ENCODE results near the gene NRG2.

NRG2 gene

DNA sequence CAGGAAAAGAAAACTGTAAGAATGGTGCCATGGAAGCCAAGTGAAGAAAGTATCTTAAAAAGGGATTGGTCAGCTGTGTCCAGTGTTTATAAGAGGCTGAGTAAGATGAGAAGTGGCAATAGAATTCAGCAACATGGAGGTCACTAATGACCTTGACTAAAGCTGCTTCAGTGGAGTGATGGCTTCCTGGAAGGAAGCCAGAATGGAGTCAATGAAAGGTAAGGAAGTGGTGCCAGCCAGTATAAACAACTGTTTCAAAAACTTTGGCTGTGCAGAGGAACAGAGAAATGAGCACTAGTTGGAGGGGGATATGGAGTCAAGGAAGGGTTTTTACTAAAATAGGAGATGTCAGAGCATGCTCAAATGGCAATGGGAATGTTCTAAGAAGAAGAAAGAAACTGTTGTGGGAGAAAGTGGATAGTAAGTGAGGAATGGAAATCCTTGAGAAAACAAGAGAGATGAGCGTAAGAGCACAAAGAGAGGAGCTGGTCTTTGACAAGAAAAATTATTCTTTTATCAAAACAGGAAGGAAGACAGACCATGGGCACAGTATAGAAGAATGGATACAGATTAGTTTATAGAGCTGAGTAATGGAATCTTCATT, 11.1 kb upstream of the NRG2 start:
- TF ChIP-seq, protein P1, sequence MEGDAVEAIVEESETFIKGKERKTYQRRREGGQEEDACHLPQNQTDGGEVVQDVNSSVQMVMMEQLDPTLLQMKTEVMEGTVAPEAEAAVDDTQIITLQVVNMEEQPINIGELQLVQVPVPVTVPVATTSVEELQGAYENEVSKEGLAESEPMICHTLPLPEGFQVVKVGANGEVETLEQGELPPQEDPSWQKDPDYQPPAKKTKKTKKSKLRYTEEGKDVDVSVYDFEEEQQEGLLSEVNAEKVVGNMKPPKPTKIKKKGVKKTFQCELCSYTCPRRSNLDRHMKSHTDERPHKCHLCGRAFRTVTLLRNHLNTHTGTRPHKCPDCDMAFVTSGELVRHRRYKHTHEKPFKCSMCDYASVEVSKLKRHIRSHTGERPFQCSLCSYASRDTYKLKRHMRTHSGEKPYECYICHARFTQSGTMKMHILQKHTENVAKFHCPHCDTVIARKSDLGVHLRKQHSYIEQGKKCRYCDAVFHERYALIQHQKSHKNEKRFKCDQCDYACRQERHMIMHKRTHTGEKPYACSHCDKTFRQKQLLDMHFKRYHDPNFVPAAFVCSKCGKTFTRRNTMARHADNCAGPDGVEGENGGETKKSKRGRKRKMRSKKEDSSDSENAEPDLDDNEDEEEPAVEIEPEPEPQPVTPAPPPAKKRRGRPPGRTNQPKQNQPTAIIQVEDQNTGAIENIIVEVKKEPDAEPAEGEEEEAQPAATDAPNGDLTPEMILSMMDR (IDR thresholded peaks at IDR 0.05; ENCODE audit: control insufficient read depth, extremely low read depth, insufficient read depth) = no peak
- no peak for DNase-seq (ENCODE audit: low read depth)
- H3K4me3 ChIP-seq (ENCODE audit: low read depth, low read length) = no peak overlapping the region

DNA sequence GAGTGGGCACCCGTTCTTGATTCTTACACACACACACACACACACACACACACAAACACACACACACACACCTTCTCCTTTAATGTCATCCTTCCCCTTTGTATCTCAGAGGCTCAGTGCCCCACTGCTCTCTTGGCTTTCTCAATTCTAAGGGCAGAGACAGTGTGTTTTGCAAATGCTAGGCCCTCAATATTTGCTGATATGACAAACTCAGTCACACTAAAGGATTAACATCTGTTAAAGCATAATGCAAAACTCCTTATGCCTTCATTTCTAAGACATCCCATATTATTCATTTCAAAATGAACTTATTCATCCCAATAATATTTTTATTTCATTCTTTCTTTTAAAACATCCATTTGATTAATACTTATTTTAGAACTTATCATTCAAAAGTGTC, 8.9 kb upstream of the NRG2 start:
- TF ChIP-seq, protein P1 (IDR thresholded peaks at IDR 0.05; ENCODE audit: control insufficient read depth, extremely low read depth, insufficient read depth) = no peak
- DNase-seq (ENCODE audit: low read depth) = no peak
- H3K4me3 ChIP-seq (ENCODE audit: low read depth, low read length) = no peak overlapping the region

DNA sequence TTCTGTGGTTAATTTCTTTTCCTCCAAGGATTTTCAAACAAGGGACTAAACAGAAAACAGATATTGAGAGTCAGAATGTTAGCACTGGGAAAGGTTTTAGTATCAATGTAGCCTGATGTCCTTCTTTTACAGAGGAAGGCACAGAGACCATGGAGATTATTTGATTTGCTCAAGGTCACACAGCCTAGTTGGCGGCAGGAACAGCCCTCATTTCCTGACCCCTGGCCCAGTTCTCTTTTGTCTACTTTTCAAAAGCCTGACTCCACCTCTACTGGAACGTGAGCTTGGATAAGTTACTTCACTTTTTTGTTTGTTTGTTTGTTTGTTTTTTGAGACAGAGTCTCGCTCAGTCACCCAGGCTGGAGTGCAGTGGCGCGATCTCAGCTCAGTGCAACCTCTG, 6.6 kb upstream of the NRG2 start:
- no peak overlapping the region for H3K4me3 ChIP-seq (ENCODE audit: low read depth, low read length)
- TF ChIP-seq, protein P1 (IDR thresholded peaks at IDR 0.05; ENCODE audit: control insufficient read depth, extremely low read depth, insufficient read depth) = no peak
- no peak for DNase-seq (ENCODE audit: low read depth)

DNA sequence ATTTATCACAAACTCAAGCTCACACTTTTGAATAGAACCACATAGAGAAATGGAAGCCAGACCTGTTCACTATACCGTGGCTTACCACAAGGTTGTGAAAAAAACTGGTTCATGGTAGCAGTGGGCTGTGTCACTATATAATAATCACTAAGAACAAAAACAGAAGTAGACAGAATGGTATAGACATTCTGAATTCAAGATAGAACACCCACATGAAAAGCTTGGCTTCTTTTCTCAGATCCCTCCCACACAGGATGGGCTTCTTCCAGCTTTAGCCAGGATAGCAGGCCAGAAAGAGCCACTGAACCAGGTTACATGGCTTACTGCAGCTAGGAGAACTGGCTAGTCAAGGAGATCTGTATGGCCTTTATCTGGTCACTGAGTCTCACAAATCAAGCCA, 6.1 kb upstream of the NRG2 start:
- DNase-seq (ENCODE audit: low read depth) = no peak
- H3K4me3 ChIP-seq (ENCODE audit: low read depth, low read length) = no peak overlapping the region
- TF ChIP-seq, protein P1 (IDR thresholded peaks at IDR 0.05; ENCODE audit: control insufficient read depth, extremely low read depth, insufficient read depth) = no peak

DNA sequence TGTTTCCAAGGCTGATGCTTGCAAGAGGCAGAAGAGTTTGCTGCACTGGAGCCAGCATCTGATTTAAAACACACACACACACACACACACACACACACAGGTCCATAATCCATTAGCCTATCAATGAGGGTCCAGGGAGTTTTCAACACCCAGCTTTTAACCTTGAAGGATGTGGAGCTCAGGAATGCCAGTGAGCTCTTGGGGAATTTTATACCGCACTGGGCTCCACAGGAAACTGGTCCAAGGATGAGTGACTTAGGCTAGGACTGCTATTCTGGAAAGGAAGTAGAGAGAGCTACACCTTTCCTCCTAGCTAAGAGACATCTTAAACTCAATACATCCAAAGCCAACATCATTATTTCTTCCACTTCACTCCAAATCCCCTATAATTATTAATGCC, 942 bp upstream of the NRG2 start:
- TF ChIP-seq, protein P1 (IDR thresholded peaks at IDR 0.05; ENCODE audit: control insufficient read depth, extremely low read depth, insufficient read depth) = no peak
- DNase-seq (ENCODE audit: low read depth) = no peak
- no peak overlapping the region for H3K4me3 ChIP-seq (ENCODE audit: low read depth, low read length)

DNA sequence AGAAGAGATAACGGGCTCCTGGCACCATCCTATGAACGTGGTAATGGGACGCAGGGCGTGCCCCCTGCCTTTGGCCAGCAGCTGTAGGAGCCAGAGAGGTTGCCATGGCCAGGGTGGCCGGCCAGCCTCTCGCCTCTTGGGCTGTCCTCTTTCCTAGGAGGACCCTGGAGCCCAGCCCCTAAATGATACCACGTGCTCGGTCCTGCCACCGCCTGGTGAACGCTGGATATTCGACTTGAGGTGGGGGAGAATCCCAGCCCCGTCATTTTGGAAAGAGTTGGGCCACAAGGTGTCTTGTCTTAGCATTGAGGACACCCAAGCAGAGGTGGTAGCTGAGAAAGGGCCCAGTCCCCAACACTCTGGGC, 391 bp upstream of the NRG2 start:
- no peak for DNase-seq (ENCODE audit: low read depth)
- TF ChIP-seq, protein P1 (IDR thresholded peaks at IDR 0.05; ENCODE audit: control insufficient read depth, extremely low read depth, insufficient read depth) = peak; percentile 20; the same call in 1 of the 2 replicates
- peak overlapping the region; percentile 52 for H3K4me3 ChIP-seq (ENCODE audit: low read depth, low read length)

DNA sequence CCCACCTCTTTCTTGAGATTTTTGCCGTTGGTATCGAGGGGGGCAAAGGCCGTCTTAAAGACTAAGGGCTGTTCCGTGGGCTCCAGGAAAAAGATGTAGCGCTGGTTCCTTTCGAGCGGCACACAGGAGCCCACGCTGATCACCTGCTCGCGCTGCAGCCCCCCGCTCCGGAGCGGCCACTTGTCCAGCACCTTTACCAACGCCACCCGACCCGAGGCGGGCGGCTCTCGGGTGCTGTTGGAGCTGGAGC, 781 bp downstream of the NRG2 start:
- DNase-seq (ENCODE audit: low read depth) = no peak
- TF ChIP-seq, protein P1 (IDR thresholded peaks at IDR 0.05; ENCODE audit: control insufficient read depth, extremely low read depth, insufficient read depth) = no peak
- H3K4me3 ChIP-seq (ENCODE audit: low read depth, low read length) = peak overlapping the region; percentile 26; the same call in 1 of the 2 replicates
